HEK293 (cell line): ENCODE data around the gene MPZL2.

Experiments used
- CTCF ChIA-PET: fragments of 350-600 bp; formaldehyde crosslinking; extraction: SDS; loops from one replicate; lab custom pipeline; 2021; ENCODE audit warnings: antibody characterized with exemption; lab: Yijun Ruan, JAX
- POLR2A ChIA-PET: fragments of 300-600 bp; formaldehyde crosslinking; extraction: SDS; loops from one replicate; lab custom pipeline; 2020; ENCODE audit warnings: antibody characterized with exemption, inconsistent platforms; lab: Yijun Ruan, JAX
- H3K27ac ChIP-seq: fragments of 200-500 bp; sonication (Bioruptor generic); 2 replicates; pipeline ENCODE4 v1.5.1; 2014; ENCODE audit warnings: low read depth, low read length, control low read depth, inconsistent platforms; ENCODE audit errors: extremely low read depth
- H3K36me3 ChIP-seq, 2 experiments: fragments of 200-500 bp in 1 of 2; sonication (Bioruptor generic) in 1 of 2; 1 replicate in 1 of 2; 2 replicates in 1 of 2; pipeline ENCODE4 v1.5.1; 2014 to 2017; ENCODE audit warnings: inconsistent platforms in 2 of 2, low read length in 2 of 2; ENCODE audit not compliant: control insufficient read depth in 2 of 2, insufficient read depth in 1 of 2
- H3K4me1 ChIP-seq: fragments of 200-500 bp; sonication (Bioruptor generic); 2 replicates; pipeline ENCODE4 v1.5.1; 2014; ENCODE audit warnings: mild to moderate bottlenecking, low read length, inconsistent platforms; ENCODE audit not compliant: control insufficient read depth, insufficient read depth
- H3K4me3 ChIP-seq: 2 replicates; pipeline ENCODE4 v1.5.1; 2011; ENCODE audit warnings: low read depth, mild to moderate bottlenecking, control low read depth, low read length, moderate library complexity
- H3K9me3 ChIP-seq: fragments of 200-500 bp; sonication (Bioruptor generic); 2 replicates; pipeline ENCODE4 v1.5.1; 2014; ENCODE audit warnings: low read depth, low read length, inconsistent platforms; ENCODE audit not compliant: control insufficient read depth, insufficient read depth
- BCL6B ChIP-seq: fragments of 450-650 bp; formaldehyde crosslinking; IDR thresholded peaks from 2 replicates; pipeline ENCODE4 v1.5.1; 2017; ENCODE audit warnings: missing biosample characterization, missing genetic modification characterization
- GLI2 ChIP-seq: fragments of 450-650 bp; formaldehyde crosslinking; IDR thresholded peaks from 2 replicates; pipeline ENCODE4; 2017; ENCODE audit warnings: missing biosample characterization, missing genetic modification characterization, low read depth, borderline replicate concordance
- IKZF3 ChIP-seq: fragments of 450-650 bp; IDR thresholded peaks from 2 replicates; pipeline ENCODE4 v1.5.0; 2018; ENCODE audit warnings: missing biosample characterization, mild to moderate bottlenecking, missing genetic modification characterization, moderate library complexity
- KLF10 ChIP-seq: fragments of 450-650 bp; IDR thresholded peaks from 2 replicates; pipeline ENCODE4 v1.5.1; 2018; ENCODE audit warnings: missing biosample characterization, mild to moderate bottlenecking, missing genetic modification characterization
- SCRT1 ChIP-seq: fragments of 450-650 bp; formaldehyde crosslinking; IDR thresholded peaks from 2 replicates; pipeline ENCODE4 v1.5.1; 2016; ENCODE audit warnings: missing biosample characterization, missing genetic modification characterization, borderline replicate concordance
- ZBTB7A ChIP-seq: fragments of 450-650 bp; formaldehyde crosslinking; IDR thresholded peaks from 2 replicates; pipeline ENCODE4 v1.5.1; 2016; ENCODE audit warnings: low read depth, missing biosample characterization, missing genetic modification characterization
- ZFP3 ChIP-seq: fragments of 450-650 bp; formaldehyde crosslinking; IDR thresholded peaks from 2 replicates; pipeline ENCODE4 v1.5.1; 2016; ENCODE audit warnings: low read depth, missing biosample characterization, missing genetic modification characterization
- ZNF10 ChIP-seq: fragments of 450-650 bp; formaldehyde crosslinking; IDR thresholded peaks from 2 replicates; pipeline ENCODE4 v1.5.1; 2017; ENCODE audit warnings: missing biosample characterization, missing genetic modification characterization
- ZNF132 ChIP-seq: fragments of 450-650 bp; formaldehyde crosslinking; IDR thresholded peaks from 2 replicates; pipeline ENCODE4 v1.5.1; 2017; ENCODE audit warnings: missing biosample characterization, missing genetic modification characterization, borderline replicate concordance
- ZNF184 ChIP-seq: fragments of 450-650 bp; IDR thresholded peaks from 2 replicates; pipeline ENCODE4 v1.5.1; 2018; ENCODE audit warnings: missing biosample characterization, mild to moderate bottlenecking, missing genetic modification characterization
- ZNF2 ChIP-seq: fragments of 450-650 bp; formaldehyde crosslinking; IDR thresholded peaks from 2 replicates; pipeline ENCODE4 v1.5.1; 2016; ENCODE audit warnings: missing biosample characterization, missing genetic modification characterization
- ZNF302 ChIP-seq: fragments of 450-650 bp; formaldehyde crosslinking; IDR thresholded peaks from 2 replicates; pipeline ENCODE4 v1.5.1; 2016; ENCODE audit warnings: missing biosample characterization, missing genetic modification characterization, low read depth
- ZNF341 ChIP-seq: fragments of 450-650 bp; formaldehyde crosslinking; IDR thresholded peaks from 2 replicates; pipeline ENCODE4; 2016; ENCODE audit warnings: low read depth, missing biosample characterization, missing genetic modification characterization
- ZNF473 ChIP-seq: fragments of 450-650 bp; formaldehyde crosslinking; IDR thresholded peaks from 2 replicates; pipeline ENCODE4 v1.5.1; 2017; ENCODE audit warnings: missing biosample characterization, missing genetic modification characterization
- ZNF48 ChIP-seq: fragments of 450-650 bp; formaldehyde crosslinking; IDR thresholded peaks from 2 replicates; pipeline ENCODE4 v1.5.1; 2016; ENCODE audit warnings: missing biosample characterization, missing genetic modification characterization
- ZNF510 ChIP-seq: fragments of 450-650 bp; formaldehyde crosslinking; IDR thresholded peaks from 2 replicates; pipeline ENCODE4 v1.5.1; 2018; ENCODE audit warnings: mild to moderate bottlenecking, missing genetic modification characterization, missing biosample characterization; ENCODE audit not compliant: insufficient replicate concordance
- ZNF521 ChIP-seq: fragments of 450-650 bp; formaldehyde crosslinking; IDR thresholded peaks from 2 replicates; pipeline ENCODE4 v1.5.1; 2017; ENCODE audit warnings: missing biosample characterization, mild to moderate bottlenecking, missing genetic modification characterization
- ZNF530 ChIP-seq: fragments of 450-650 bp; formaldehyde crosslinking; IDR thresholded peaks from 2 replicates; pipeline ENCODE4 v1.5.1; 2016; ENCODE audit warnings: low read depth, missing biosample characterization, missing genetic modification characterization
- ZNF654 ChIP-seq: fragments of 450-650 bp; formaldehyde crosslinking; IDR thresholded peaks from 2 replicates; pipeline ENCODE4 v1.5.1; 2016; ENCODE audit warnings: low read depth, missing biosample characterization, missing genetic modification characterization
- ZNF664 ChIP-seq: fragments of 450-650 bp; formaldehyde crosslinking; IDR thresholded peaks from 2 replicates; pipeline ENCODE4 v1.5.1; 2016; ENCODE audit warnings: missing biosample characterization, missing genetic modification characterization
- ZSCAN30 ChIP-seq: fragments of 450-650 bp; IDR thresholded peaks from 2 replicates; pipeline ENCODE4 v1.5.1; 2018; ENCODE audit warnings: missing biosample characterization, mild to moderate bottlenecking, missing genetic modification characterization, moderate library complexity

Gene MPZL2

GRCh38 chr11:118295199-118295598, 31.1 kb upstream of the MPZL2 start:
- H3K9me3 ChIP-seq: no peaks in the 10 kb centered on the region
- no peak overlapping the region for H3K4me3 ChIP-seq
- no peak overlapping the region for H3K27ac ChIP-seq
- 0 out of 2 replicates have a peak, but pooled peaks have one; percentile 29 for TF ChIP-seq ZNF10
- TF ChIP-seq KLF10 (tag by site-specific recombination): no peak
- H3K4me1 ChIP-seq: no peaks in the 10 kb centered on the region
- ChIA-PET CTCF (interaction anchor here (0.6 to 1.9 kb wide), 29 partner anchors 8 to 488 kb away, joined by 3 to 9 read pairs (median 4); partner anchors contain the start of genes CD3E and MPZL3), POLR2A (interaction anchor here (1.3 kb wide), 1 partner anchor 43 kb away, joined by 3 read pairs; the partner anchor contains the start of gene MPZL3)
- no peaks in the 10 kb centered on the region for H3K36me3 ChIP-seq

DNA sequence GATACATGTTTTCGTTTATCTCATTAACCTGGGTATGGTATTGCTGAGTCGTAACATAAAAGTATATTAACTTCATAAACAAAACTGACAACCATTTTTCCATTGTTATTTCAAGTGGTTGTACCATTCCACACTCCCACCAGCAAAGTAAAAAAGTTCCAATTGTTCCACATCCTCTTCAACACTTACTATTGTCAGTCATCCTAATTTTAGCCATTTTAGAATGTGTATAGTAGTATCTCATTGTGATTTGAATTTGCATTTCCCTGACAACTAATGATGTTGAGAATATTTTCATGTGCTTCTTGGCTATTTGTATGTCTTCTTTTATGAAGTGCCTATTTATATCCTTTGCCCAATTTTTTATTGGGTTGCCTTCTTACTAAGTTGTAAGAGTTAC, 30.0 kb upstream of the MPZL2 start:
- TF ChIP-seq ZNF664 (tag by site-specific recombination) (peak; percentile 96), IKZF3 (no peak)
- H3K36me3 ChIP-seq: no peaks in the 10 kb centered on the region
- no peaks in the 10 kb centered on the region for H3K9me3 ChIP-seq
- H3K27ac ChIP-seq: no peak overlapping the region
- CTCF ChIA-PET: interaction anchor here (0.6 to 0.7 kb wide), 4 partner anchors 8 to 233 kb away, joined by 3 to 5 read pairs (median 4); partner anchors contain the start of gene ATP5MG
- no peak overlapping the region for H3K4me3 ChIP-seq
- H3K4me1 ChIP-seq: no peaks in the 10 kb centered on the region
- POLR2A ChIA-PET: no interaction called here

DNA sequence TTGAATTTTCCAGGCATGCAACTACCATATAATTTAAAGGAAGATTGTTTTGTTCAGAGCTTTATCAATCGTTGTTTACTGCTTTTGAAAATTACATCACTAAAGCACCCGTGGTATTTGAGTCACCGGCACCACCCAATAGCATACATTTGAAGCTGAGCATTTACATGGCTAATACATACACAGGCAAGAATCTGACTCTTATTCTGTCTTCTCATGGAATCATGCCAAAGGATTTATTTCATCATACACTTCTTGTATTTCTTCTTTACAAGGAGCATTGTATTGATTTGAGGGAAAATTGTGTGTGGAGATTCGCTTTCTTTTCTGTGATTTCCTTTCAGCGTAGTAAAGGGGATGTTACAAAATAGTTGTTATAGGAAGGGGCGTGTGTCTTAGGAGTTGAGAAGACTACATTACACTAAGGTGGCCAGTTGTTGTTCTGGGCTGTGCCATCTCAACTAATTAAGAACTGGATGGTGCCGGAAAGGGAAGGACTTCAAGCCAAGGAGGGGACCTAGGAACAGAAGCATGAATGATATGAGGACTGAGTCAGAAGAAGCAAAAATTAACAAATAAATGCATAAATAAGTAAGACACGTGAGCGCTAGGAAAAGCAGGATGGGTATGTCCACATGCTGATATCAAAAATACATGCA, 27.5 kb upstream of the MPZL2 start:
- no peaks in the 10 kb centered on the region for H3K4me1 ChIP-seq
- no peak overlapping the region for H3K4me3 ChIP-seq
- H3K9me3 ChIP-seq: no peaks in the 10 kb centered on the region
- H3K27ac ChIP-seq: no peak overlapping the region
- CTCF ChIA-PET: interaction anchor here (0.6 to 2.7 kb wide), 7 partner anchors 17 to 147 kb away, joined by 3 to 25 read pairs (median 5); no protein-coding TSS in a partner anchor
- TF ChIP-seq ZBTB7A (tag by site-specific recombination) (no peak), ZNF2 (tag by site-specific recombination) (no peak), ZFP3 (tag by site-specific recombination) (no peak)
- POLR2A ChIA-PET: no interaction called here
- H3K36me3 ChIP-seq: no peaks in the 10 kb centered on the region

- CTCF ChIA-PET: interaction anchor here (0.6 to 2.7 kb wide), 8 partner anchors 9 to 146 kb away, joined by 3 to 25 read pairs (median 5); no protein-coding TSS in a partner anchor
- H3K9me3 ChIP-seq: no peaks in the 10 kb centered on the region
- no peak for TF ChIP-seq ZNF341 (tag by site-specific recombination)
- peak; percentile 32; the same call in 1 of the 2 replicates for TF ChIP-seq ZNF654 (tag by site-specific recombination)
- no peak overlapping the region for H3K27ac ChIP-seq
- H3K4me1 ChIP-seq: no peaks in the 10 kb centered on the region
- no peaks in the 10 kb centered on the region for H3K36me3 ChIP-seq
- H3K4me3 ChIP-seq: no peak overlapping the region
- POLR2A ChIA-PET: no interaction called here
These were observed 26.8 kb upstream of the MPZL2 start for GRCh38 chr11:118290923-118291322.

DNA sequence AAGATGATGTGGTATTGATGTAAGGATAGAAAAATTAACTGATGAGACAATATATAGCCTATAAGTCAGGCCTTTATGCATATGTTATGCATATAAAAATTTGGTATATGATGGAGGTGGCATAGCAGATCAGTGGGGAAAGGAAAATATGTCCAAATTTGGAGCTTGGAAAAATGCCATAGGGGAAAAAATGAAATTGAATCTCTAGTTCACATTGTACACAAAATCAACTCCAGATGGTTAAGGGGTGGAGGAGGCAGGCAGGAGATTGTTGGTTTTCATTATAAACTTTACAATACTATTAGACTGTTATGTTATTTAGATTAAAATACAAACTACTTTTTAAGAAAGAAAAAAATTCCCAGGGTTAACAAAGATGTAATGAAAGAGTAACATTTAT, 25.3 kb upstream of the MPZL2 start:
- Histone ChIP-seq H3K9me3 (no peaks in the 10 kb centered on the region), H3K36me3 (no peaks in the 10 kb centered on the region), H3K4me3 (no peak overlapping the region), H3K4me1 (no peaks in the 10 kb centered on the region), H3K27ac (no peak overlapping the region)
- ChIA-PET CTCF (interaction anchor here (0.5 to 1.1 kb wide), 5 partner anchors 63 to 742 kb away, joined by 3 to 6 read pairs (median 3); no protein-coding TSS in a partner anchor), POLR2A (no interaction called here)
- TF ChIP-seq BCL6B: no peak
- TF ChIP-seq SCRT1 (tag by site-specific recombination): no peak
- no peak for TF ChIP-seq ZNF184 (tag by site-specific recombination)
- TF ChIP-seq ZNF302 (tag by site-specific recombination): no peak
- TF ChIP-seq GLI2 (tag by site-specific recombination): no peak
- no peak for TF ChIP-seq ZNF521
- no peak for TF ChIP-seq ZSCAN30 (tag by site-specific recombination)
- no peak for TF ChIP-seq ZNF664 (tag by site-specific recombination)
- no peak for TF ChIP-seq ZNF530 (tag by site-specific recombination)
- no peak for TF ChIP-seq ZNF132
- no peak for TF ChIP-seq ZNF510 (tag by site-specific recombination)
- no peak for TF ChIP-seq ZNF48 (tag by site-specific recombination)
- TF ChIP-seq ZNF473 (tag by site-specific recombination): no peak
